Bone marrow (tissue), 2 donors: ENCODE measurements around the gene DYNLT3.

Experiments
- DNase-seq, 2 donors: peaks; one replicate each; lab custom pipeline; 2025; lab: John Stamatoyannopoulos, UW

Gene DYNLT3

GRCh38 chrX:37840931-37841330 lies 6.4 kb downstream of the DYNLT3 start:
- no peak for DNase-seq

GRCh38 chrX:37834937-37835336 lies 12.4 kb downstream of the DYNLT3 start:
- DNase-seq = no peak

DNA sequence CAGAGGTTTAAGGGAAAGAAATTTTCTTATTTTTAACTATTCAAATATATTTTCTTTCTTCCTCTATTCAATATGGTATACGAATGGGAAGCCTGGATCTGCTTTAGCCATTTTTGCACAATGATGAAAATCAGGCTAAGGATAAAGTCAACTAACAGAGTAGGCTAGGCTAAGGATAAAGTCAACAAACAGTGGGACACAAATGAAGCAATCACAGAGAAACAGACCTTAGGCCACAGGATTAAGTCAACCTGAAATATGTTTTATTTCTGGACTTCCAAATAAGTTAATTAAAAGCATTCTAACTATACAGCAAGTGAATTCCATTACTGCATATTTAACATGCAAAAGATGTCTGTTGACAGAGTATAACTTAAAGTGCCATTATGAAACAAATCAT lies 17.0 kb downstream of the DYNLT3 start:
- DNase-seq = no peak

DNA sequence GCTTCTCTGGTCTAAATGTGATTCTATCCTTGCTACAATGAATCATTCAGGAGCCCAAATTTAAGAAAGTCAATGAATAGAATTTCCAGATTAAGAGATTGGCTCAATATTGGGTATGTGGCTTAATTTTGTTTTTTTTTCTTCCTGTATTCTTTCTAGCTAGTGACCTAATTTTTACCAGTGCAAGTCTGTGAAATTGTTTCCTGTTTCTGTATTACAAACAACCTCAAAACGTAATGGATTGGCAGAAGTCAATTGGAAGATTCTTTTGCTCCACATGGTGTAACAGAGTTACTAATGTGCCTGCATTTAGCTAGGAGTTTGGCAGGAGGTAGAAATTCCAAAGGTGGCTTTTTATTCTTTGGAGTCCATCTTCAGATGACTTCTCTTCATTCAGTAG lies 17.6 kb downstream of the DYNLT3 start:
- DNase-seq = no peak

GRCh38 chrX:37825215-37825842 lies 22.0 kb downstream of the DYNLT3 start:
- DNase-seq = peak in 1 of 2 donors; percentile 4

DNA sequence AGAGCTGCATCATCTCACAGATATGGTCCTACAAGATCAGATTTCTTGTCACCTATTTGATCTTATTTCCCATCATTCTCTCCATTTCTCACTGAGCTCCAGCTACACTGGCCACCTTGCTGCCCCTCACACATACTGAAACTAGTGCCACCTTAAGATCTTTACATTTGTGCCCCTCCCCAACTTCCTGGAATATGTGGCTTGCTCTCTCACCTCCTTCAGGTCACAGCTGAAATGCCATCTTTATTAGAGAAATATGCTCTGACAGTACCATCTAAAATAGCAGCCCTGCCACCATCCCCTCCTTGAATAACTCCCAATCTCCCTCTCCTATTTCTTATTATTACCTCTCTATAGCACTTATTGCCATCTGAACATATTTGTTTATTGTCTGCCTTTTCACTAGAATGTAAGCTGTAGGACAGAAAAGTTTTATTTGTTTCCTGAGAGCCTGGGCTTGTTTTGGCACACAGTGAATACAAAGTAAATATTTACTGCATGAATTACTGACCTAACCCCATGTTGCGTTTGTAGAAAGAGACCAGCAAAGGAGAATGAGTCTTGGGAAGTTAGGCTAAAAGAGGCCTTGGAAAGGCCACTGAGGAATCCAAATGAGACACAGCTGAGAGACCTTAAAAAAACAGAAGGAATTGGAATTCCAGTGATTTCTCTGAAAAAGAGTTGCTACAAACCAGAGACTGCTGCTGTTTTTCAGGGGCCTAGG lies 22.7 kb downstream of the DYNLT3 start:
- DNase-seq = no peak

GRCh38 chrX:37820646-37821045 lies 26.7 kb downstream of the DYNLT3 start:
- no peak for DNase-seq

GRCh38 chrX:37818031-37818430 lies 29.3 kb downstream of the DYNLT3 start:
- DNase-seq = peak in 1 of 2 donors; percentile 19

GRCh38 chrX:37817579-37817978 lies 29.8 kb downstream of the DYNLT3 start:
- DNase-seq = no peak

DNA sequence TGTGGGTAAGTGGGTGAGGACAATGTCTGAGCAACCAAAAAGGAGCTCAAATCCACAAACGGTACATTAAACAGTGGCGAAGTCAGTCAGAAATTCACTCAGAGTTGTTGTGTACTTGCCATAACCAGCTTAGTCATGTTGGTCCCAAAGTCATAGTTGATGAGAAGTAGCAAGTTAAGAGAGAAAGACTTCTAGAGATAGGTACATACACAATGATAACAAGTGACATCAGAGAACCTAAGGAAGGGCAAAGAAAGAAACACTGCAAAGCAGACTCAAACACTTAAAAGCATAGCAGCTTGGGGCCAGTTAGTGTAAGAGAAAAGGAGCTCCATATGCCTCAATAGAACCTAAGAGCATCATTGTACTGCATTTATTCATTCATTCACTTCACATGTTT lies 30.2 kb downstream of the DYNLT3 start:
- DNase-seq = no peak

- no peak for DNase-seq
These were observed 30.6 kb downstream of the DYNLT3 start for GRCh38 chrX:37816766-37817165.

GRCh38 chrX:37815366-37815765 lies 32.0 kb downstream of the DYNLT3 start:
- DNase-seq = no peak

DNA sequence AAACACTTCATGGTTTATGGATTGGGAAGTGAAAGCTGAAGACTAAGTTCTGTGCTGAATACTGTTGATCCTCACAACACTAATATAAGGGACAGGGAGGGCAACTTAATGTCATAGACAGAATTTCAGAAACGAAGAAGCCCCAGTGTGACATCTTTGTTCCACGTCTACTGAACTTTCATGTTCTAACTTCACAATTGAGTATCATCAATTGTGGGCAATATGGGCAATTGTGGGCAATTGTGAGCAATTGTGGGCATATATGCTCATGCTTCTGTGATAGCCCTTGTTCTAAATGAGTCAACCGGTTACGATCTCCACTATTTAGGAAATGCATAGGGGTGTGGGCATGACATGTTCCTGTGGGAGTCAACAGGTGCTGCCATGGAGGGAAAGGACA lies 33.8 kb downstream of the DYNLT3 start:
- DNase-seq = no peak

GRCh38 chrX:37812110-37812509 lies 35.3 kb downstream of the DYNLT3 start:
- no peak for DNase-seq

- DNase-seq = no peak
These were observed 37.4 kb downstream of the DYNLT3 start for GRCh38 chrX:37809970-37810369.

DNA sequence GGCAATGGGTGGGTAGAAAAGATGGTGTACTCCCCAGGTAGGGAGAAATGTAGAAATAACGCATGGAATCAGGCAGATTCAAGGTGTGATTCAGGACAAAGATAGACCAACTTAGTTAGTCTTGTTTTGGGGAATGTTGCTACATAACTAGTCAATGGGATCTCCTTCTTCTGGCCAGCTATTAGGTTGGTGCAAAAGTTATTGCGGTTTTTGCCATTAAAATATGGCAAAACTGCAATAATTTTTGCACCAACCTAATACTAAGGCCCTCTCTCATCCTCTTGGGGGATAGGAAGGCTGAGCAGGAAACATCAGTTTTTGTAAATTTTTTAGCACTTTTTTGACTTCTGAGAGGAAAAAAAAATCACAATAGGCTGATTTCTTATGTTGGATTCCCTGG lies 44.3 kb downstream of the DYNLT3 start:
- no peak for DNase-seq

DNA sequence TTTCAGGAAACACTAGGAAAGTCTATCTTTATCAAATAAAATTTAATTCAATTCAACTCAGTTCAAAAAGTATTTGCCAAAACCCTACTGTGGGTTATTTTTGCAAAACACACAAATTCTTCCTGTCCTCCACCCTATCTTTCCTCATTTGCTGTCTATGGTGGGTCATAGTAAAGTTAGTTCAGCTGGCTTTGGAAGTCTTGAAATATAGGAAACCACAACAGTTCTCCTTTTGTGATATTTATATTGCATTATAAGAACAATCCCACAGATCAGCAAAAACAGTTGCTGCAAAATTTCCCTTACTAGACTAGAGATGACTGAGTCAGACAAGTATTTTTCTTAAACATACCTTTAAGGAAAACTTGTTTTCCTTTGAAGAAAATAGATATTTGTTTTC lies 45.3 kb downstream of the DYNLT3 start:
- peak in 1 of 2 donors; percentile 32 for DNase-seq

GRCh38 chrX:37800717-37801116 lies 46.7 kb downstream of the DYNLT3 start:
- no peak for DNase-seq

DNA sequence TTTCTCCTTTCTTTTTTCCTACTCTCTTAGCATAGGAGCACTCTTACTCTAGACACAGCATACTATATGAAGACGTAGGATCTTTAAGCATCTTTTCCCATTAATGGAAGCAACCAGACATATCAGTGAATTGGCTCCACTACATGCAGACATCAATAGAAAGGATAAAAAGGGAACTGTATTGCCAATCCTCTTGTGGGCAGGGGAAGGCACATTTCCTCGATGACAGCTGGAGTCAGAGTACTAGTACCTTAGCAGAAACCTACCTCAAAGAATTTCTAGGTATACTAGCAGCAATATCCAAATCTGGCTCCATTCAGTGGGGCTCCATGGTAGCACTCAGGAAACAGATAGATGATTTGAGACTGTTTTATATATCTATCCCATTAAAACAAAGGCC lies 47.4 kb downstream of the DYNLT3 start:
- DNase-seq = no peak

- peak; percentile 2 to 34 for DNase-seq
These were observed 50.6 kb downstream of the DYNLT3 start for GRCh38 chrX:37796805-37797204.

GRCh38 chrX:37796310-37796709 lies 51.1 kb downstream of the DYNLT3 start:
- DNase-seq = no peak
